Right renal cortex interstitium (tissue), 3 donors: ENCODE data around the gene PMM1. TPM values are rescaled to one million over a fixed set of nuclear protein-coding genes. Genes with fewer than 3 reads are reported as not detected.
"Not testable (repeated sequence)": the region's sequence is repeated elsewhere in the genome, so short reads cannot be mapped to it uniquely, and the experiment has no call there.

ENCODE experiments used
- DNase-seq, 3 donors: peaks; one replicate each; pipeline ENCODE4 v3.0.0-alpha.2; 2013; ENCODE audit warnings: low read depth in 3 of 3, low spot score in 2 of 3
- polyA plus RNA-seq, 3 donors: library from polyadenylated mRNA; unstranded; fragments of 120-200 nt; gene quantifications; one replicate each; pipeline ENCODE4 v1.2.1, GENCODE V29; 2013; ENCODE audit not compliant: insufficient read length in 3 of 3

Gene PMM1
- polyA plus RNA-seq, 3 donors = 47.6 to 53.1 (median 51.2) TPM

DNA sequence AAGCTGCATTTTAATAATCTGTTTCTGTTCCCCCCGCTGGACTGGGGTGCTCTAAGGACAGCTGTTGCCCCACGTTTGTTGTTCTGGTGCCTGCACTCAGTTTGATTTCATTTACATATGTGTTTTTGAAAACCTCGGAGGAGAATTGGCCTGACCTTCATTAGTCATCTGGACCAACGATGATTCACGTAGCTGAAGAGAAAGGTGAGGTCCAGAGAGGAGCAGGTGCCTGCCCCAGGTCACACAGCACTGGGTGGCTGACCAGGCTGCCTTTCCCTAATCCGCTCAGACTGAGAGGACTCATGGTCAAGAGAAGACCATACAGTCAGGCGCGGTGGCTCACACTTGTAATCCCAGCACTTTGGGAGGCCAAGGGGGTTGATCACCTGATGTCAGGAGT is 25.1 kb downstream of the PMM1 start:
- DNase-seq = no peak

DNA sequence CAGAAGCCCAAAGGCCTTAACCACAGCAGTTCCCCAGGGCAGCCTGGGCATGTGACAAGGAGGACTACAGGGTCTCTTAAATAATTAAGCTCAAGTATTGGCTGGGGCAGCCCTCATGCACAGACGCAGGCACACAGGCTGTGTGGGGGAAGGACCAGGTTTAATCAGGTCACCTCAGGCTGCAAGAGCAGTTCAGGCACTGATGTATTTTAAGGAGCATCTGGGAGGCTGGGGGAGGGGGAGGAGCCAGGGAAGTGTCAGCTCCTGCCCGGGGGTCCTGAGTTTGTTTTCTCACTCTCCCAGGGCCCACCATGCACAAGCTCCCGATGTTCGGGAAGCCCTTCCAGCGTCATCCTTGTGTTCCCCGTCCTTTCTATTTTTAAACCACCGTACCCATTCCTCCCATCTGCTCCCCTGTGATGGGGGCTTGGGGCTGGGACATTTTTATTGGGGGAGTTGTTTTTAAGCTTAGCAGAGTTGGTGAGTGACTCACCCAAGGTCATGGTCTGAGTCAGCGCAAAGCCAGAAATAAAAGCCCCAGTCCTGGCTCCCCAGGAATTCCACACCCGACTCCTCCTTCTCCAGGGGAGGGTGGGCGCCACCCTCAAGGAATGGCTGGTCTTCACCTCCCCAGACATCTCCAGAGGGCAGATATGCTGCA is 26.5 kb downstream of the PMM1 start:
- no peak for DNase-seq

GRCh38 chr22:41562461-41562860 is 27.2 kb downstream of the PMM1 start:
- no peak for DNase-seq

DNA sequence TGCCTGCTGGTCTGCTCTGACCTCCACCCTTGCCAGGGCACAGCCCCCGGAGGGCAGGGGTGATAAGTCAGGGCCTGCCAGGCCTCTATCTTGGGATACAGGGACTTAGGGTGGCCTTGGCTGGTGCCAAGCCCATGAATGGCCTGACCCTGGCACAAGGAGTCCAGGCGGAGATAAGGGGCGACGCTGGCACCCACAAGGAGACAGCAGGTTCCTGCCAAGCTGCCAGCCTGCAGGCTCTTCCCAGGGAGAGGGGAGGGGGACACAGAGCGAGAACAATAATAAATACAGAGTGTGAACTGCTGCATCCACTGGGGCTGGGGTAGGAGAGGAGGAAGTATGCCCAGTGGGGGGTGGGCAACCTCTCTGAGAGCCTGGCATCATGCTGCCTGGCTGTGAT is 27.9 kb downstream of the PMM1 start:
- DNase-seq = no peak

DNA sequence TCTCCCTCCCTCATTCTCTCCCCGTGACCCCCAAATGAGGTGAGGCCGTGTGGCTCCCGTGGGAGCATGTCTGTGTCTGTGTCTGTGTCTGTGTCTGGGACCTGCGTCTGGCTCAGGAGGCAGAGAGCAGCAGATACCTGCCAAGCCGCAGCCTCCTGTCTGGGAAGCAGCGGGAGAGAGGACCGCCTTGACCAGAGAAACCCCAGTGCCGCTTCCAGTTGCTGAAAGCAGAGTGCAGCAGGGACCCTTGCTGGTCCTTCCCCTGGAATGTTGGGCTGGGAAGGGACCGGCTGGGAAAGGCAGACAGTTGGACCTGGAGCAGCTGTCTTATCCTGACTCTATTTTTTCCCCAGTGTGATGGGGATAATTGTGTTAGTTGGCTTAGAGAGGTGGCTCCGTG is 28.3 kb downstream of the PMM1 start:
- no peak for DNase-seq

GRCh38 chr22:41560095-41560471 is 29.6 kb downstream of the PMM1 start:
- no peak for DNase-seq

GRCh38 chr22:41558241-41558630 is 31.4 kb downstream of the PMM1 start:
- not testable (repeated sequence) for DNase-seq

- DNase-seq = no peak
These were observed 32.0 kb downstream of the PMM1 start for GRCh38 chr22:41557401-41558240.

GRCh38 chr22:41556561-41556960 is 33.1 kb downstream of the PMM1 start:
- DNase-seq = no peak

DNA sequence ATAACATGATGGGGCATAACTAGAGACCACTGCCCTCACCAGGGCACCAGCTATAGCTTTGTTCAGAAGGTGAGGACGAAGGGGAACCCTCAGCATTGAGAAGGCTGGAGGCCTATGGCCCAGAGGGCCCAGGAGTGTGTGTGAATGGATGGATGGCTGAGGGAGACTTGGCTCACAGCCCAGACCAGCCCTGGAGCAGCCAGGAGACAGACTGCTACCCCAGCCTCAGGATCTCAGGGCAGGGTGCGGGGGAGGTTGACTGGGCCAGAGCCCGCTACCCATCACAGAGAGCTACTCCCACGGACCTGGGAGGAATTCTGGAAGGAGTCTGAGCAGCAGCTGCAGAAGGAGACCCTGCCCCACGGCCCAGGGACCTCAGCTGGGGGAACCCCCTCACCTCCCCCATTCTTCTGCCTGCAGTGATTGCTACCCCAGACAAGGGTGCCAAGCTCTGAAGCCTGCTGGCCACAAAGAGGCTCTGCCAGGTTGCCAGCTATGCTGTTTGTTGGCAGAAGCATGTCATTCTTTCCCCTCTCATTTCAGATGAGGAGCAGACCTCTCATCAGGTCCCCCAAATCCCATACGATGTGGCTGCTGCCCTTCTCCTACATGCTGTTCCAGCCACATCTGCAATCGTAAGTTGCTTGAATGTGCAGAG is 34.2 kb downstream of the PMM1 start:
- DNase-seq = no peak

- no peak for DNase-seq
These were observed 37.6 kb downstream of the PMM1 start for GRCh38 chr22:41551877-41552582.

DNA sequence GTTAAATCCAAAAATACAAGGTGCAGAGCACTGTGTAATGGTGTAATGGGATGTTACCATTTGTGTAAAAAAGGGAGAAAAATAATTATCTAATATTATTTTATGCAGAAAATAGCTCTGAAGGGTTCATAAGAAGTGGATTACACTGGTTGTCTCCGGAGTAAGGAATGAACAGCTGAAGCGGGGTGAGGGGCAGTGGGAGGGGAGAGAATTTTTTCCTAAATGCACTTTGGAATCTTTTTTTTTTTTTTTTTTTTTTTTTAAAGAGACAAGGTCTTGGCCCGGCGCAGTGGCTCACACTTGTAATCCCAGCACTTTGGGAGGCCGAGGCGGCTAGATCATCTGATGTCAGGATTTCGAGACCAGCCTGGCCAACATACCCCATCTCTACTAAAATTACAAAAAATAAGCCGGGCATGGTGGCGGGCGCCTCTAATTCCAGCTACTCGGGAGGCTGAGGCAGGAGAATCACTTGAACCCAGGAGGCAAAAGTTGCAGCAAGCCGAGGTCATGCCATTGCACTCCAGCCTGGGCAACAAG is 38.6 kb downstream of the PMM1 start:
- DNase-seq = no peak

GRCh38 chr22:41548830-41549211 is 40.8 kb downstream of the PMM1 start:
- DNase-seq = no peak

GRCh38 chr22:41544671-41545476 is 44.8 kb downstream of the PMM1 start:
- DNase-seq = no peak

DNA sequence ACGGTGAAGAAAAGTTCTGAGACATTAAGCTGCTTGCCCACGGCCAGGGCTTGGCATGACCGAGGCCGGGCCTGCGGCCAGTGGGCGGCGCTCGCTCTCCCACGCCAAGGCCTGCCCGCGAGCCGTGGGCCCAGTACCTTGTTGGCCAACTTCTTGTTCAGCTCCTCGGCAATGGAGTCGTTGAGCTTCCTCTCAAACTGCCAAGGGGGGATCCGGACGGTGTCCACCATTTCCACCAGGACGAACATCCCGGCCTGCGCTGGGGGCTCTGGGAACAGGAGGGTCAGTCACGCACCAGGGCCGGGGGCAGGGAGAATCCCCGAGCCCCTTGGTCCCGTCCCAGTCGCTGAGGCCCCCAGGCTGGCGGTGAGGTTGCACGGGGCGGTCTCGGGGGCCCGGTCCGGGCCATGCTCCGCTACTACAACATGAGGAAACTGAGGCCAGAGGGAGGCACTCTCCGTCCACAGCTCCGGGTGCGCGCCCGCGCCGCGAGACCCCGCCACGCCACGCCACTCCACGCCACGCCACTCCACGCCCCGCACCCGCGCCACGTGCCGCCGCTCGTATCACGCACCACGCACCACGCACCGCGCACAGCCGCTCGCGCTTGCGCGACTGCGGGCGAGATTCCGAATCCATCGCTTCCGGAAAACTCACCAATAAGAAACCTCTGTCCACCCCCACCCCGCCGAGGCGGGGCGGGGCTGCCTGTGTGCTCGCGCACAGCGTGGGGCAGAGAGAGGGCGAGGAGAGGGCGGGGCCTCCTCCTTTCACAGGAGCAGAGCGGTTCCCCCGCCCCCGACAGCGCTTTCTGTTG is 45.6 kb downstream of the PMM1 start, which contains the start of gene POLR3H:
TSS of gene POLR3H (minus strand) at position 617 of the 817 bp plus-strand sequence. CDS start at position 248, 369 bp downstream.
- peak; percentile 94 to 97 (median 95) for DNase-seq

DNA sequence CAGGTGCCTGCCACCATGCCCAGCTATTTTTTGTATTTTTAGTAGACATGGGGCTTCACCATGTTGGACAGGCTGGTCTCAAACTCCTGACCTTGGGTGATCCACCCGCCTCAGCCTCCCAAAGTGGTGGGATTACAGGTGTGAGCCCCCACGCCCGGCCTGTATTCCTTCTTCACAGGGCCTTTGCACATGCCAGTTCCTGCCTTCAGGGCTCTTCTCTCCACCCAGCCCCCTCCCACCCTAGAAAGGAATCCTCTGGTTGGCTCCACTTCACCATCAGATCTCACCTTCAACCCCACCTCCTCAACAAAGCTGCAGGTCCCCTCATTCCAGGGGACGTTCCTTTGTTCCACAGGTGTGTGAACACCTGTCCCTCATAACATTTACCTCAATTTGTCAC is 47.4 kb downstream of the PMM1 start:
- DNase-seq = no peak

GRCh38 chr22:41541484-41541883 is 48.2 kb downstream of the PMM1 start:
- no peak for DNase-seq

- no peak for DNase-seq
These were observed 49.3 kb downstream of the PMM1 start for GRCh38 chr22:41540365-41540764.

GRCh38 chr22:41540006-41540315 is 49.7 kb downstream of the PMM1 start:
- no peak for DNase-seq
